Measurements from ENCODE around the gene ARL6.

DNA sequence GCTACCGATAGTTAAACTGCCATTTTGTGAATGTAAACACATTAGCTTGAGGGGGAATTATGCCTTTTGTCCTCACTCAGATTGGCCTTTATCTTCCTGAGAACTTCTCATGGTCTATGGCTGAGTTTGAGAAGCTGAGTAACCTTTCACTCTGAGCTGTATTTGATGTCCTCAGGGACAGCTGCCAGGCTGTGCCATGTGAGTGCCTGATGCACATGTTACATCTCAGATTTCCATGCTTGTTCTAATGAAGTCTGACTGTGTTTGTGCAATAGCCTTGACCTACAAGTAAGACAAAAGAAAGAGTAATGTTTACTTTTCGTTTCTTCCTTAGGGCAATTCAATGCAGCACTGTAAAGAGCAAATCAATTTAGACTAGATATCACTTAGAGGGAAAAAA, 44.1 kb upstream of the ARL6 start:
- TF ChIP-seq POLR2A (IDR thresholded peaks at IDR 0.05; ENCODE audit: low read length) = no peak
- no peak for TF ChIP-seq GATA1 (IDR thresholded peaks at IDR 0.05; ENCODE audit: low read depth, low read length)

Measured in erythroblast (primary cell).